NCI-H82 treated with DMSO at 0.1 percent for 48 hours (cell line): ENCODE results near the gene TUBGCP6.

Experiments used
- DNase-seq: peaks from one replicate; lab custom pipeline; 2025; ENCODE audit not compliant: unreplicated experiment; lab: John Stamatoyannopoulos, UW

Gene TUBGCP6

GRCh38 chr22:50244420-50245213 is at the start of gene TUBGCP6:
TUBGCP6 (minus strand) TSS chr22:50245023; CDS start chr22:50244459, 564 bp downstream.
- DNase-seq = peak; percentile 39

- DNase-seq = no peak
Measured at GRCh38 chr22:50294319-50294656, 49.5 kb upstream of the TUBGCP6 start.

DNA sequence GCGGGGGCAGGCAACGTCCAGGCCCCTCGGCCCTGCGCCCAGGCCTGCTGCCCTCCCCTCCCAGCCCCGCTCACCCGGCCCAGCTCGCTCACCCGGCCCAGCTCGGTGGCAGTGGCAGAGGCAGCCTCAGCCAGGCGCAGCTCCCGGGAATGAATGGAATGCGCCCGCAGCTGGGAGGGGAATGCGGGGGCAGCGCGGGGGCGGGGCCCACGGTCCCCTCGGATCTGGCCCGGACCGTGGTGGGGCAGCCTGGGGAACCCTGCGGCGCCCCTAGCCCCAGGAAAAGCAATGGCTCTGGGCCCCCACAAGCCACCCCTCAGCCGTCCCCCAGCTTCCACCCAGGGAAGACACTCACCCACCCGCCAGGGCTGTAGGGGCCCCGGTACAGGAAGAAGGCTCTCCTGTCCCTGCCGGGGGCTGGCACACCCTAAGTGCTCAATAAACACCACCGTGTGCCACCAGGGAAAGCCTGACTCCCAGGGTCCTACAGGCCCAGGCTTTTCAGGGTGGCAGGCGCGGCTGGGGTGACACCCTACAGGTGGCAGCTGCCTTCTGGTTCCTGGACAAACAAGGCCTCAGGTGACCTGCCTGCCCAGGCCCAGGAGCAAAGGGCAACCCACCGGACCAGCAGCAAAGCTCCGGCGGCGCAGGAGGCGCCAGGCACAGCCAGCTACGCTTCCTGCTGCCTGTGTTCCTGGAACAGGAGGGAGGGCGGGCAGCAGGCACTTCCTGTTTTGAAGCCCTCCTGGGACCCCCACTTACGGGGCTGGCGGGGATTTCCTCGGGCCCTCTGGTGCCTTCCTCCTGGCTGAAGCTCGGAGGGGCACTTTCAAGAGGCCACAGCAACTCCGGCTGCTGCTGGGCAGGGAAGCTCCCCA is 48.9 kb upstream of the TUBGCP6 start:
- no peak for DNase-seq

- DNase-seq = no peak
Measured at GRCh38 chr22:50292643-50293440, 48.0 kb upstream of the TUBGCP6 start.

DNA sequence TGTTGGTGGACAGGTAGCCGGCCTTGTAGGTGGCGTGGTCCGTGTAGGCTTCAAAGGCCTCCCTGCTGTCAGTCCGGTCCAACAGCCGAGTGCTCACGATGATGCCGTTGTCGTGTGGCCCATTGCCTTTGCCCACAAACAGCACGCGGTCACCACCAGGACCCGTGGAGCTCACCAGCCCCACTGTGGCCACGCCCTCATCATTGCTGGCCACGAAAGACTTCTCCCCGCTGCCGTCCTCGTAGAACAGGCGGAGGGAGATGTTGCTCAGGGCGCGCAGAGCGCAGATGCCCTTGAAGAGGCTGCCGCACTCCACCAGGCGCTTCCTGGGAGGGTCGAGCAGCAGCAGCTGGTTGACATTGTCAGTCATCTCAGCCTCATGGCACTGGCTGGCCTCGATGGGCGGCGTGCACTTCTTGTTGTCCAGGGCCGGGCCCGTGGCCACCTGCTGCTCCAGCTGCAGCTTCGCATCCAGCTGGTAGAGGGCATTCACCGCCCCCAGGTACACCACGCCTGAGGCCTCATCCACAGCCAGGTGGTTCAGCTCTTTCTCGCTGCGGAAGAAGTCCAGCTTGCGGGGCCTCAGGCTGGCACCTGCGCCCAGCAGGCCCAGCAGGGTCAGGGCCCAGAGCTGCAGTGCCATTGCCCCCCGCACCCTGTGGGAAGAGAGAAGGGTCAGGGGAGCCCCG is 45.3 kb upstream of the TUBGCP6 start:
- DNase-seq = no peak

DNA sequence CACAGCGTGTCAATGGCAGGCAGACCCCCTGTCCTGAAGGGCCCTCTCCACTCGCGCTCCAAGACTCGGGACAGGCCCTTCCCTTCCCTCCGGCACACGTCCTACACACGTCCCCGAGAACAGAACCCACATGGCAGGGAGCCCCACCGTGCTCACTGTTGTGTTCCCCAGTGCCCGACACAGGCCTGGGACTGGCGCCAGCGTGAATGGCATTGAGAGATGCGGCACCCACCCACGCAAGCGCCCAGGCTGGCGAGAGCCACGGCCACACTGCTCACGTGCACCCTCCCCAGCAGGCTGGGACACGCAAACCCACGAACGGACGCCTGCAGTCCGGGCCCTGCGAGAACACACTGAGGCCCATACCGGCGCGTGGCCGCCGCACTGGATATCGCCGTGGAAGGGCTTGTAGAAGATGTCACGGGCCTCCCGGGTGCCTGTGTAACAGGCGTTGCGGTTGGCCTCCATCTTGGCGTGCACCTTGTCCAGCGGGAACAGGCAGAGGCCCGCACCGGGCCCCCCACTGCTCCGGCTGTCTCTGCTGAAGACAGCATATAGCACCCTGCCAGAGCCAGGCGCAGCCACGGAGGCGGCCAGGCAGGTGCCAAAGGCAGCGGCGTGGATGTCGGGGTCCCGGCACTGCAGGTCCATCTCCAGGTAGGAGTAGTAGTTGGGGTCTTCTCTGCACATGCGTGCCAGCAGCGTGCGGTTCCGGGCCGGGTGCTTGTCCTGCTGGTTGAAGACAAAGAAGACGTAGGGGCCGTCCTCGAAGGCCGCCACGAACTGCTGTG is 44.5 kb upstream of the TUBGCP6 start:
- no peak for DNase-seq

- no peak for DNase-seq
Measured at GRCh38 chr22:50287731-50288130, 42.9 kb upstream of the TUBGCP6 start.

GRCh38 chr22:50286701-50287318 is 42.0 kb upstream of the TUBGCP6 start:
- no peak for DNase-seq

GRCh38 chr22:50286275-50286674 is 41.5 kb upstream of the TUBGCP6 start:
- DNase-seq = no peak

- no peak for DNase-seq
Measured at GRCh38 chr22:50285568-50286229, 40.9 kb upstream of the TUBGCP6 start.

DNA sequence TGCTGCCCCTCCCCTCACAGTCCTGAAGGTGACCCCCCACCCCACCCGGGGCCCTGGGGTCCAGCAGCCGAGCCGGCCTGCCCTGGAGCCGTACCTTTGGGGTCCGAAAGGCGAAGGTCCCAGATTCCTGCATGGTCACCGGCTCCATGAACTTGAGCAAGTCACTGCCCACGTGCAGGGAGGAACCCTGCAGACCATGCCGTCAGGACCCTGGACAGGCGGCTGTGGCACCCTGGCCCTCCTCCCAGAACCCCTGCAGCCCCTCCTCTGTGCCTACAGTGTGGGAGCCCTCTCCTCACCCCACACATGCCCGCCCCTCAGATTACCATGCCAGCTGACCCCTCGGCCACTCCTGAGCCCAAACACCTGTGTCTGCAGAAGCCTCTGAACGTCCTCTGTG is 39.7 kb upstream of the TUBGCP6 start:
- no peak for DNase-seq

- no peak for DNase-seq
Measured at GRCh38 chr22:50283821-50284220, 39.0 kb upstream of the TUBGCP6 start.

- no peak for DNase-seq
Measured at GRCh38 chr22:50282361-50283155, 37.7 kb upstream of the TUBGCP6 start.

- no peak for DNase-seq
Measured at GRCh38 chr22:50281957-50282356, 37.1 kb upstream of the TUBGCP6 start.

DNA sequence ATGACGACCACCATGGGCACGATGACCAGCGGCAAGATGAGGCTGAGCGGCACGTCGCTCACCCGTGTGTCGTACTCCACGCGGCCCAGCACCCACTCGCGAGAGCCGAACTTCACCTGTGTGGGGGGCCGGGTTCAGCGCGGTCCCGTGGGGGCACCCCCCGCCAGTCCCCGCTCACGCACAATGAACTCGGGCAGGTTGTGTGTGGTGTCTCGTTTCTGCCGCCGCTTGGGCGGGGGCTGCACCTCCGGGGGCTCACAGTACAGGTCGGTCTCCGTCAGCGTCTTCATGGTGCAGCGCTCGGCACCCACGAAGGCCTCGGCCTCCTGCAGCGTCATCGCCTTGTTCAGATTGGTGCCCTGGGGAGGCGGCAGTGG is 36.5 kb upstream of the TUBGCP6 start:
- no peak for DNase-seq

- no peak for DNase-seq
Measured at GRCh38 chr22:50280708-50281383, 36.0 kb upstream of the TUBGCP6 start.

DNA sequence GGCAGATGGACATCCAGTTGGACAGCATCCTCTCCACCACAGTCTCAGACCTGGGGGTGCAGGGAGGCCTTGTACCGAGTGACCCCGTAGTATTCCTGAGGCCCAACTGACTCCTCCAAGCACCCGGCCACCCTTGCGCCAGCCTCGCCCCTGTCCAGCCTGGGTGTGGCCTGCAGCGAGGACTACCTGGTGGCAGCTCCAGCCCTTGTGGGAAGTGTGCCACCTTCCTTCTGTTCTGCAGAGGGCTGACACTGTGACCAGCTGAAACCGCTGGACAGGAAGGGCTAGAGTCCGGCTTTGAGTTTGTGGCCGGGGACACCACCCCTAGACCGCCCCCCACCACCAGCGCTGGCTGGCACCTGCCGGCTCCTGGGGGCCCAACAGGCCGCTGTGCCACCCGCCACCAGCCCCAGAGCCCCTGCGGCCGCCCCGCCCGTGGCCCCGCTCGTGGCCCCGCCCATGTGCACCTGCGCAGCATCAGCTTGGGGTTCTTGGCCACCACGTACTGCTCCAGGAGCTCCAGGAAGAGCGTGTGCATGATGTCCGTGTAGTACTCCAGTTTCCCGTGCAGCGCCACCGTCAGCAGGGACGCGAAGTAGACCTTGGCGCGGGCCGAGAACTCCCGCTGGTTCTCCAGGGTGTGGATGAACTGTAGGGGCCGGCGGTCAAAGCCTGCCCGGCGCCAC is 35.3 kb upstream of the TUBGCP6 start:
- no peak for DNase-seq
